Measurements from ENCODE around the gene ZMAT1. TPM values are rescaled to one million over a fixed set of nuclear protein-coding genes. Genes with fewer than 3 reads are reported as not detected.
"Not testable (repeated sequence)": the region's sequence is repeated elsewhere in the genome, so short reads cannot be mapped to it uniquely, and the experiment has no call there.

ZMAT1 gene
- total RNA-seq = 10 to 100 TPM; 12.9 to 14.4 TPM

DNA sequence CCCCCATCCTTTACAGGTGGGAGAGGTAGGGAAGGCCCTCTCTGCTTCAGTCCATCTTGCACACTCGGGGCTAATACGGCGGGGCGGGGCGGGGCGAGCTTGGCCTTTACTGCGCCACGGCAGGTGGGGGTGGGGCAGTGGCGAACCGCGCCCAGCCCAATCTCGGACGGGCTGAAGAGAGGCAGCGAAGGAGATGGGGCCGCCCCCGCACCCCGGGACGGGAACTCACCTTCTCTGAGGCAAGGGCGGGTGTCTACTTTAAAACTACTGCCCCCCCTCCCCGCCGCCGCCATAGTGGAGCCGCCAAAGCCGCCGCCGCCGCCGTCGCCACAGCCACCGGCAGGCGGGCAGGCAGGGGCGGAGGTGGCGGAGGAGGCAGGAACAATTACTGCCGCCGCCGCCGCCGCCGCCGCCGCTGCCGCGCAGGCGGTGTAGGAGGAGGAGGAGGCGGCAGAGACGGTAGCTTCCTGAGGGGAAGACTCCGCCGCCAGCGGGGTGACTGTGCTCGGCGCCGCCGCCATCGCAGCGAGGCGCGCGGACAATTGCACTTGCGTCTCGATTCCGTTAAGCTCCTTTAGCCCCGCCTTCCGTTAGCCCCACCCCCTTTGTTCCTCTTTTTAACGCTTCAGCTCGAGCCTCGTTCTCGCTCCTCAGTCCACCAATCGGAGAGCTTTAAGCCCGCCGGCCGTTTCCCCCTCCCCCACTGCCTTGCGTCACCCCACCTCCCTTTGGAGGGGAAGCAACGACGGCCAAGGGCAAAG is at the start of gene ZMAT1:
Gene ZMAT1, minus strand, starts transcription at position 540 of the 761 bp plus-strand sequence. Its CDS starts 19 bp downstream, at position 521.
- H3K36me3 Mint-ChIP-seq = no peaks in the 10 kb centered on the region
- DNase-seq (peak; percentile 82), ATAC-seq (ENCODE audit: low read depth) (peak; percentile 85)
- peak within 1 kb of the TSS; percentile 90 for H3K4me3 Mint-ChIP-seq
- H3K27me3 Mint-ChIP-seq = no peaks in the 10 kb centered on the region
- H3K27ac Mint-ChIP-seq = peak within 1 kb of the TSS; percentile 87
- peaks cover 7% of the 10 kb centered on the region for H3K4me1 Mint-ChIP-seq
- H3K9me3 Mint-ChIP-seq = peaks cover 6% of the 10 kb centered on the region
- POLR2A ChIA-PET = interaction anchor here (0.6 to 1.6 kb wide), 8 partner anchors 29 to 837 kb away, joined by 3 to 8 read pairs (median 4); partner anchors contain the start of genes BEX5 and RPL36A

DNA sequence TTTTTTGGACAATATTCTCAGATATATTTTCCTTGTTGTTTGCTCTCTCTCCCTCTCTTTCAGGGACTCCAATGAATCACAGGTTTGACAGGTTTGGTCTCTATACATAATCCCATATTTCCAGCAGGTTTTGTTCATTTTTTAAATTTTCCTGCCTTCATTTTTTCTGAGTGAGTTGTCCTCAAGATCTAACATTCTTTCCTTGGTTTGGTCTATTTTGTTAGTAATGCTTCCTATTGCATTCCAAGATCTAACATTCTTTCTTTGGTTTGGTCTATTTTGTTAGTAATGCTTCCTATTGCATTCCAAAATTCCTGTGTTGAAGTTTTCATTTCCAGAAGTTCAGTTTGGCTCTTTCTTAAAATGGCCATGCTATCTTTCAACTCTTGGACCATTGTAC is 45.3 kb upstream of the ZMAT1 start:
- POLR2A ChIA-PET = no interaction called here
- ATAC-seq (ENCODE audit: low read depth) = no peak
- no peaks in the 10 kb centered on the region for H3K36me3 Mint-ChIP-seq

GRCh38 chrX:101973066-101973465 is 41.2 kb upstream of the ZMAT1 start:
- no peak overlapping the region for H3K4me3 Mint-ChIP-seq
- no peak for ATAC-seq (ENCODE audit: low read depth)
- H3K27me3 Mint-ChIP-seq = peaks cover 2% of the 10 kb centered on the region
- no peak overlapping the region for H3K27ac Mint-ChIP-seq
- peaks cover 2% of the 10 kb centered on the region for H3K9me3 Mint-ChIP-seq
- H3K4me1 Mint-ChIP-seq = no peaks in the 10 kb centered on the region
- POLR2A ChIA-PET = no interaction called here
- no peak for DNase-seq
- H3K36me3 Mint-ChIP-seq = no peaks in the 10 kb centered on the region

More for the DNA sequence above, 45.3 kb upstream of the ZMAT1 start:
- Mint-ChIP-seq H3K4me1 (no peaks in the 10 kb centered on the region), H3K4me3 (no peak overlapping the region), H3K9me3 (peaks cover 2% of the 10 kb centered on the region), H3K27me3 (peaks cover 2% of the 10 kb centered on the region), H3K27ac (no peak overlapping the region)
- DNase-seq = no peak

GRCh38 chrX:101964923-101965539 is 33.2 kb upstream of the ZMAT1 start:
- H3K27me3 Mint-ChIP-seq; DNase-seq; H3K4me1 Mint-ChIP-seq; POLR2A ChIA-PET; H3K36me3 Mint-ChIP-seq; H3K27ac Mint-ChIP-seq; H3K9me3 Mint-ChIP-seq; ATAC-seq (ENCODE audit: low read depth); H3K4me3 Mint-ChIP-seq: not testable (repeated sequence)

DNA sequence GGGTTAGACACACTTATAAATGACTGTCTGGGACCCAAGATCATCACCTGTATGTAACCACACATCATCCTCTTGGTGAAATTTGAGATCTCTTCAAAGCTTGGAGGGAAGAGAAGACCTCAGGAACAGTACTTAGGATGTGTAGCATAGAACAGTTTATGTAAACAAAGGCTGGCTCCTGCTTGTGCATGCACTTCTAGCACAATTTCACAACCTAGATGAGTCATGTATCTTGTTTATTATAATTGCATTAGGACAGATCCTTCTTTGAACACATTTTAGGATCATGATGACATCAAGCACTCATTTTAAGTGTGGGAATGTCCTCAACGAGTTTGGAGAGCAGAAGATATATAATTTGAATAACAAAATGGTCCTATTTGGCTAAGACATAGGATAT is 26.3 kb upstream of the ZMAT1 start:
- H3K27me3 Mint-ChIP-seq = peaks cover 9% of the 10 kb centered on the region
- H3K36me3 Mint-ChIP-seq = no peaks in the 10 kb centered on the region
- H3K27ac Mint-ChIP-seq = no peak overlapping the region
- H3K4me3 Mint-ChIP-seq = no peak overlapping the region
- POLR2A ChIA-PET = no interaction called here
- no peak for ATAC-seq (ENCODE audit: low read depth)
- no peak for DNase-seq
- H3K9me3 Mint-ChIP-seq = peaks cover 1% of the 10 kb centered on the region
- peaks cover 4% of the 10 kb centered on the region for H3K4me1 Mint-ChIP-seq

DNA sequence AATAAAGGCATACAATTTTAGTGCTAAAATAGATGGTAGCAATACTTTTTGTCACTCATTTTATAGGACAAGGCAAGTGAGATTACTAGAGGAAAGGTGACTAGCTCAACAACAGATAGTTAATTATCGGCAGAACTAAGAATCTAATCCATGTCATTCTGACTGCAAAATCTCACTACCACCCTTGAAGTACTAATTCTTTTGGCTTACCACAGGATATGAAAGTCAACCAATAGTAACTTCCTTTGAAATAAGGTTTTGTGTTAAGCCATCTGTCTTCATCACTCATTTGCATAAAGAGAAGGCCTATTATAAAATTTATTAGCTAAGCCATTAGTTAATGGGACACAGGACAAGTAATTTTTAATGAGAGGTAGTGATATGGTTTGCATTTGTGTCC is 25.3 kb upstream of the ZMAT1 start:
- Mint-ChIP-seq H3K4me3 (no peak overlapping the region), H3K9me3 (peaks cover 6% of the 10 kb centered on the region), H3K27me3 (peaks cover 9% of the 10 kb centered on the region), H3K4me1 (peaks cover 4% of the 10 kb centered on the region), H3K36me3 (no peaks in the 10 kb centered on the region), H3K27ac (no peak overlapping the region)
- ATAC-seq (ENCODE audit: low read depth) (no peak), DNase-seq (no peak)
- POLR2A ChIA-PET = no interaction called here

DNA sequence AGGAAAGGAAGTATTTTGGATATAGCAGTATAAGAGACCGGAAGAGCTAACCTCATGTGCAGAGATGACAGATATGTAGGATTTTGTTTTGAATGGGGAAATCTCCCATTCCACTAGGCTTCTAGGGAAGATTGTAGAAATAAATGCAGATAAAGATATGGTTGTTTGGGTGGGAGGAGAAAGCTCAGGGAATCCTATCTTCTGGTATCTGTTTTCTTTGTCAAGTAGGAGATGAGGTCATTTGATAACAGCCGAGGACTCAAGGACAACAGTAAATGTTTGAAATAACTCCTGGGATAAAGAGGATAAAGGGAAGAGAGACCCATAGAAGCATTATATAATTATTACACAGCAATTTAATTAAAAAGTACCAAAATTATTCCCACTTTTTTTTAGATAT is 24.7 kb upstream of the ZMAT1 start:
- Mint-ChIP-seq H3K9me3 (peaks cover 6% of the 10 kb centered on the region), H3K27me3 (peaks cover 8% of the 10 kb centered on the region), H3K4me1 (peaks cover 4% of the 10 kb centered on the region), H3K27ac (no peak overlapping the region), H3K4me3 (no peak overlapping the region), H3K36me3 (no peaks in the 10 kb centered on the region)
- POLR2A ChIA-PET = no interaction called here
- no peak for DNase-seq
- no peak for ATAC-seq (ENCODE audit: low read depth)

GRCh38 chrX:101950581-101950980 is 18.8 kb upstream of the ZMAT1 start:
- DNase-seq = no peak
- POLR2A ChIA-PET = no interaction called here
- peaks cover 6% of the 10 kb centered on the region for H3K9me3 Mint-ChIP-seq
- H3K4me3 Mint-ChIP-seq = no peak overlapping the region
- H3K4me1 Mint-ChIP-seq = no peaks in the 10 kb centered on the region
- no peak for ATAC-seq (ENCODE audit: low read depth)
- H3K27ac Mint-ChIP-seq = no peak overlapping the region
- H3K27me3 Mint-ChIP-seq = peaks cover 7% of the 10 kb centered on the region
- H3K36me3 Mint-ChIP-seq = no peaks in the 10 kb centered on the region

GRCh38 chrX:101932249-101932570 is 383 bp upstream of the ZMAT1 start:
- no peak for ATAC-seq (ENCODE audit: low read depth)
- POLR2A ChIA-PET = interaction anchor here (0.6 to 1.6 kb wide), 8 partner anchors 19 to 836 kb away, joined by 3 to 8 read pairs (median 4); partner anchors contain the start of genes BEX5 and RPL36A
- Mint-ChIP-seq H3K4me1 (peaks cover 7% of the 10 kb centered on the region), H3K4me3 (peak overlapping the region; percentile 73), H3K27me3 (no peaks in the 10 kb centered on the region), H3K9me3 (peaks cover 6% of the 10 kb centered on the region), H3K27ac (peak overlapping the region; percentile 84), H3K36me3 (no peaks in the 10 kb centered on the region)
- no peak for DNase-seq

DNA sequence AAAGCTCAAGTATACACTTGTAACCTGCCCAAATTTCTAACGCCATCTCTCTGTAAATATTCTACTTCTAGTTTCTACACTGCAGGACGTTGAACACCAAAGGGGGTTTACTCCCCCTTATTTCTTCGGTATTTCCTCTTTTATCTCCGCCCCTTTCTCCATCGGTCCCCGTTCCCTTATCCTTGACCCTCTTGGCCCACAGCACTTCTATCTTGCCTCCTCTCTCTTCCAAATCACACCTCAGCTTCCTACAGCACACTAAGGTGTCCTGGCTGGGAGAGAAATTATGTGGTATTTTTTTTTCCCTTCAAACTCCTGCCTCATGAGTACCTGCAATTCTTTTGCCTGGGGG is 715 bp downstream of the ZMAT1 start:
- H3K27ac Mint-ChIP-seq = peak overlapping the region; percentile 87
- no peaks in the 10 kb centered on the region for H3K36me3 Mint-ChIP-seq
- H3K4me1 Mint-ChIP-seq = peaks cover 7% of the 10 kb centered on the region
- H3K9me3 Mint-ChIP-seq = peaks cover 6% of the 10 kb centered on the region
- DNase-seq (no peak), ATAC-seq (ENCODE audit: low read depth) (no peak)
- H3K27me3 Mint-ChIP-seq = no peaks in the 10 kb centered on the region
- POLR2A ChIA-PET = interaction anchor here (1.0 to 1.6 kb wide), 5 partner anchors 30 to 540 kb away, joined by 3 to 8 read pairs (median 3); partner anchors contain the start of genes BEX5 and RPL36A
- H3K4me3 Mint-ChIP-seq = peak overlapping the region; percentile 90

- no peak overlapping the region for H3K4me3 Mint-ChIP-seq
- H3K27me3 Mint-ChIP-seq = no peaks in the 10 kb centered on the region
- no peaks in the 10 kb centered on the region for H3K36me3 Mint-ChIP-seq
- no peak overlapping the region for H3K27ac Mint-ChIP-seq
- DNase-seq (no peak), ATAC-seq (ENCODE audit: low read depth) (no peak)
- POLR2A ChIA-PET = no interaction called here
- H3K4me1 Mint-ChIP-seq = peaks cover under 1% of the 10 kb centered on the region
- H3K9me3 Mint-ChIP-seq = no peaks in the 10 kb centered on the region
Observed at GRCh38 chrX:101925733-101926132, 6.1 kb downstream of the ZMAT1 start.

DNA sequence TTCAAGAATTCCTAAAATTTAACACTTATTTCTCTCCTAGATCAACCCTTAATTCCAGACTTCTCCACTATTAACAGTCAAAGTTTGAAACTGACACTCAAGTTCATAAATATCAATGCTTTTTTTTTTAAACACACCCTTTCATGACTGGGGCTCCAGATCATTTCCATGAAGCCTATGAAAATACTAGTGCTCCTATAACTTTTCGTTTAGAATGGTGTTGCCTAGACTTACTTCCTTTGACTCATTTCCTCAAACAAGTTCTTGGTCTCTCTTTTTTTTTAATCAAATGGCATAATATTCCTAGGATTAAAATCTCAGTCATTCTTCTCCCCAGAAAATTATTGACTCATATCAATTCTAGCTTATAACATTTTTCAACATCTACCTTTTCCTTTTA is 13.1 kb downstream of the ZMAT1 start:
- H3K27ac Mint-ChIP-seq = no peak overlapping the region
- H3K9me3 Mint-ChIP-seq = peaks cover 2% of the 10 kb centered on the region
- no peaks in the 10 kb centered on the region for H3K27me3 Mint-ChIP-seq
- no peak for DNase-seq
- POLR2A ChIA-PET = no interaction called here
- no peaks in the 10 kb centered on the region for H3K36me3 Mint-ChIP-seq
- no peak overlapping the region for H3K4me3 Mint-ChIP-seq
- no peak for ATAC-seq (ENCODE audit: low read depth)
- H3K4me1 Mint-ChIP-seq = no peaks in the 10 kb centered on the region

GRCh38 chrX:101906136-101906796 is 25.6 kb downstream of the ZMAT1 start:
- DNase-seq (no peak), ATAC-seq (ENCODE audit: low read depth) (no peak)
- peaks cover 4% of the 10 kb centered on the region for H3K9me3 Mint-ChIP-seq
- H3K27ac Mint-ChIP-seq = no peak overlapping the region
- no peaks in the 10 kb centered on the region for H3K4me1 Mint-ChIP-seq
- H3K36me3 Mint-ChIP-seq = no peaks in the 10 kb centered on the region
- POLR2A ChIA-PET = no interaction called here
- no peak overlapping the region for H3K4me3 Mint-ChIP-seq
- no peaks in the 10 kb centered on the region for H3K27me3 Mint-ChIP-seq

- H3K27ac Mint-ChIP-seq = no peak overlapping the region
- POLR2A ChIA-PET = no interaction called here
- DNase-seq (no peak), ATAC-seq (ENCODE audit: low read depth) (no peak)
- H3K27me3 Mint-ChIP-seq = no peaks in the 10 kb centered on the region
- H3K36me3 Mint-ChIP-seq = no peaks in the 10 kb centered on the region
- no peaks in the 10 kb centered on the region for H3K4me1 Mint-ChIP-seq
- H3K4me3 Mint-ChIP-seq = no peak overlapping the region
- H3K9me3 Mint-ChIP-seq = peaks cover 2% of the 10 kb centered on the region
Observed at GRCh38 chrX:101904996-101905395, 26.8 kb downstream of the ZMAT1 start.

All from activated naive CD8-positive, alpha-beta T cell treated with anti-CD3 and anti-CD28 coated beads, Interleukin-2, amount 10 ng/mL, durations not matched to agents 7 days and 5 days (primary cell).